Fibroblast of lung (primary cell): ENCODE data around the gene FXYD1. TPM values are rescaled to one million over a fixed set of nuclear protein-coding genes. Genes with fewer than 3 reads are reported as not detected.

ENCODE experiments used
- DNase-seq, 2 donors: peaks; one replicate each; pipeline versions ENCODE4 v3.0.0 to v3.0.0-alpha.2; 2010; ENCODE audit warnings: low read depth in 2 of 2
- H2AFZ ChIP-seq: 2 replicates; pipeline ENCODE4 v1.5.1; 2012; ENCODE audit warnings: low read length, control low read depth, inconsistent platforms
- H3K27ac ChIP-seq: 2 replicates; pipeline ENCODE4 v1.5.1; 2011; ENCODE audit warnings: low read length, control low read depth; ENCODE audit not compliant: insufficient read depth
- H3K27me3 ChIP-seq: 2 replicates; pipeline ENCODE4 v1.5.1; 2011; ENCODE audit warnings: mild to moderate bottlenecking, low read length; ENCODE audit not compliant: control insufficient read depth, insufficient read depth
- H3K36me3 ChIP-seq: 2 replicates; pipeline ENCODE4 v1.5.1; 2011; ENCODE audit warnings: low read length; ENCODE audit not compliant: control insufficient read depth, insufficient read depth
- H3K4me1 ChIP-seq: 2 replicates; pipeline ENCODE4 v1.5.1; 2011; ENCODE audit warnings: low read length; ENCODE audit not compliant: control insufficient read depth, insufficient read depth; ENCODE audit errors: extremely low read depth
- H3K4me2 ChIP-seq: 2 replicates; pipeline ENCODE4 v1.5.1; 2011; ENCODE audit warnings: low read length, control low read depth; ENCODE audit not compliant: insufficient read depth; ENCODE audit errors: extremely low read depth
- H3K4me3 ChIP-seq, 4 experiments: fragments of 200-600 bp in 1 of 4; sonication (generic) in 1 of 4; replicated peaks in 1 of 4; 2 replicates each; pipeline ENCODE4 v1.5.1; 2011 to 2016; ENCODE audit warnings: low read length in 4 of 4, low read depth in 3 of 4, mild to moderate bottlenecking in 3 of 4, control low read depth in 2 of 4, inconsistent platforms in 1 of 4, mixed read lengths in 1 of 4; ENCODE audit not compliant: insufficient read depth in 1 of 4; ENCODE audit errors: control extremely low read depth in 1 of 4
- H3K79me2 ChIP-seq: 2 replicates; pipeline ENCODE4 v1.5.1; 2012; ENCODE audit warnings: mild to moderate bottlenecking, low read length, inconsistent platforms; ENCODE audit not compliant: control insufficient read depth, insufficient read depth
- H3K9ac ChIP-seq: 2 replicates; pipeline ENCODE4 v1.5.1; 2011; ENCODE audit warnings: mild to moderate bottlenecking, low read length, control low read depth; ENCODE audit not compliant: insufficient read depth
- H3K9me3 ChIP-seq: 2 replicates; pipeline ENCODE4 v1.5.1; 2012; ENCODE audit warnings: low read depth, low read length; ENCODE audit not compliant: control insufficient read depth, insufficient read depth
- H4K20me1 ChIP-seq: 2 replicates; pipeline ENCODE4 v1.5.1; 2011; ENCODE audit warnings: low read length; ENCODE audit not compliant: control insufficient read depth, insufficient read depth; ENCODE audit errors: extremely low read depth
- EZH2 ChIP-seq: IDR thresholded peaks from 2 replicates; pipeline ENCODE4 v1.5.1; 2012; ENCODE audit warnings: low read length, control low read depth, mild to moderate bottlenecking; ENCODE audit errors: missing control alignments
- polyA plus RNA-seq, 2 donors: library from polyadenylated mRNA; depleted of rRNA in 1 of 2; stranded (reverse) in 1 of 2; unstranded in 1 of 2; fragments of >200 nt; gene quantifications; 2 replicates each; pipeline ENCODE4 v1.2.1, GENCODE V29; 2011 to 2012; ENCODE audit warnings: missing spikeins in 1 of 2
- total RNA-seq: library from RNA; depleted of rRNA; stranded (reverse); fragments of >200 nt; gene quantifications from 2 replicates; pipeline ENCODE4 v1.2.1, GENCODE V29; 2014
- TF ChIP-seq, protein P1 (sequence below), 2 donors: IDR thresholded peaks in 1 of 2; conservative IDR thresholded peaks in 1 of 2; 1 replicate in 1 of 2; 2 replicates in 1 of 2; pipeline ENCODE4 v1.5.1; 2011 to 2012; ENCODE audit warnings: low read length in 2 of 2, control low read depth in 1 of 2, inconsistent platforms in 1 of 2, low read depth in 1 of 2, mild to moderate bottlenecking in 1 of 2

Gene FXYD1
- total and polyA plus RNA-seq, 2 donors (not counting 1 experiment from before 2014, with no cell fraction given), result 4.5 to 7.5 TPM

GRCh38 chr19:35105411-35106290 lies 33.0 kb upstream of the FXYD1 start:
- Histone ChIP-seq H3K9me3 (no peaks in the 10 kb centered on the region), H2AFZ (no peak overlapping the region), H3K27me3 (no peaks in the 10 kb centered on the region), H3K36me3 (no peaks in the 10 kb centered on the region), H4K20me1 (no peaks in the 10 kb centered on the region), H3K79me2 (no peaks in the 10 kb centered on the region), H3K27ac (no peak overlapping the region), H3K9ac (no peak overlapping the region), H3K4me3 (no peak overlapping the region), H3K4me2 (no peak overlapping the region), H3K4me1 (no peaks in the 10 kb centered on the region)
- no peak for TF ChIP-seq EZH2
- TF ChIP-seq, protein P1, sequence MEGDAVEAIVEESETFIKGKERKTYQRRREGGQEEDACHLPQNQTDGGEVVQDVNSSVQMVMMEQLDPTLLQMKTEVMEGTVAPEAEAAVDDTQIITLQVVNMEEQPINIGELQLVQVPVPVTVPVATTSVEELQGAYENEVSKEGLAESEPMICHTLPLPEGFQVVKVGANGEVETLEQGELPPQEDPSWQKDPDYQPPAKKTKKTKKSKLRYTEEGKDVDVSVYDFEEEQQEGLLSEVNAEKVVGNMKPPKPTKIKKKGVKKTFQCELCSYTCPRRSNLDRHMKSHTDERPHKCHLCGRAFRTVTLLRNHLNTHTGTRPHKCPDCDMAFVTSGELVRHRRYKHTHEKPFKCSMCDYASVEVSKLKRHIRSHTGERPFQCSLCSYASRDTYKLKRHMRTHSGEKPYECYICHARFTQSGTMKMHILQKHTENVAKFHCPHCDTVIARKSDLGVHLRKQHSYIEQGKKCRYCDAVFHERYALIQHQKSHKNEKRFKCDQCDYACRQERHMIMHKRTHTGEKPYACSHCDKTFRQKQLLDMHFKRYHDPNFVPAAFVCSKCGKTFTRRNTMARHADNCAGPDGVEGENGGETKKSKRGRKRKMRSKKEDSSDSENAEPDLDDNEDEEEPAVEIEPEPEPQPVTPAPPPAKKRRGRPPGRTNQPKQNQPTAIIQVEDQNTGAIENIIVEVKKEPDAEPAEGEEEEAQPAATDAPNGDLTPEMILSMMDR (conservative IDR thresholded peaks at IDR 0.05 in 1 of 2, IDR thresholded peaks at IDR 0.05 in 1 of 2; ENCODE audit: low read depth in 1 of 2, low read length in 2 of 2), result no peak
- no peak for DNase-seq

DNA sequence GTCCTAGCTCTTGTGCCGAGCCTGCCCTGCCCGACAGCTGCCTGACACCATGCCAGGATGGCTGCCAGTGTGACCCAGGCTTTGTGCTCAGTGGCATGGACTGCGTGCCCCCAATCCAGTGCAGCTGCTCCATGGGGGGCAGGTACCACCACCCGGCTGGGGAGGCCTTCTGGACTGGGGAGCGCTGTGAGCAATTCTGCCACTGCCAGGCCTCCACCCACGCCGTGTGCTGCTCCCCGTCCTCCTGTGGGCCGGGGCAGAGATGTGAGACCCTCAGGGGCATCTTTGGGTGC lies 32.4 kb upstream of the FXYD1 start:
- no peaks in the 10 kb centered on the region for H3K9me3 ChIP-seq

DNA sequence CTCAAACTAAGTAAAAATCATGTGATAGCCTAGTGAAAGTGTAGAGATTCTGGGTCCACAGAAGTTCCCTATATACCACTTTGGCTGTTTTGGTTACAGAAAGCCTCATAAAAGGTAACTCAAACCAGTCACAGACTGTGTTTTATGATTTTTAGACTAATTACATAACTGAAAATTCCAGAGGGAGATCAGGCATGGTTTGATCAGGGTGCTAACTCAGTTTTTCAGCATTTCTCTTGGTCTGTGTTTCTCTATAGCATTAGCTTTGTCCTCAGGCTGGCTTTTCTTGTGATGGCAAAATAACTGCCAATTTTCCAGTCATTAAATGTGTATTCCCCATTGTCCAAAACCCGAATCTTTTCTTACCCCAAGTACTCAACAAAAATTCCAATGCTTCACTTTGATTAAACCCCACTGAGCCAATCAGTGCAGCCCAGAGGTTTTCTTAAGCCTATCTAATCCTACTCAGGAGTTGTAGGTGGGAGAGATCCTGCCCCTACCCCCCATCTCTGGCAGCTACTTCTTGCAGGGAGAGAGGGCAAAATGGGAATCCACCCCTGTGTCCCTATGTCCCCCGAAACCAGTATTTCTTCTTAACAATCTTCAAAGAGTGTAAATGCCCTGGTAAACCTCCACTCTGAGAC lies 31.6 kb upstream of the FXYD1 start:
- H3K27ac ChIP-seq, result no peak overlapping the region
- no peak overlapping the region for H3K4me3 ChIP-seq
- no peak overlapping the region for H3K9ac ChIP-seq
- DNase-seq, result no peak
- H3K4me2 ChIP-seq, result no peak overlapping the region
- no peaks in the 10 kb centered on the region for H3K79me2 ChIP-seq
- no peaks in the 10 kb centered on the region for H3K36me3 ChIP-seq
- H4K20me1 ChIP-seq, result no peaks in the 10 kb centered on the region
- H2AFZ ChIP-seq, result no peak overlapping the region
- TF ChIP-seq, protein P1 (conservative IDR thresholded peaks at IDR 0.05 in 1 of 2, IDR thresholded peaks at IDR 0.05 in 1 of 2; ENCODE audit: low read depth in 1 of 2, low read length in 2 of 2), result no peak
- TF ChIP-seq EZH2, result no peak
- H3K27me3 ChIP-seq, result no peaks in the 10 kb centered on the region
- no peaks in the 10 kb centered on the region for H3K9me3 ChIP-seq
- H3K4me1 ChIP-seq, result no peaks in the 10 kb centered on the region

More for the DNA sequence above, 32.4 kb upstream of the FXYD1 start:
- no peak overlapping the region for H3K4me3 ChIP-seq
- TF ChIP-seq, protein P1 (conservative IDR thresholded peaks at IDR 0.05 in 1 of 2, IDR thresholded peaks at IDR 0.05 in 1 of 2; ENCODE audit: low read depth in 1 of 2, low read length in 2 of 2), result no peak
- no peak for TF ChIP-seq EZH2
- no peaks in the 10 kb centered on the region for H3K36me3 ChIP-seq
- no peaks in the 10 kb centered on the region for H3K27me3 ChIP-seq
- no peak overlapping the region for H3K4me2 ChIP-seq
- no peaks in the 10 kb centered on the region for H3K79me2 ChIP-seq
- H3K4me1 ChIP-seq, result no peaks in the 10 kb centered on the region
- no peak overlapping the region for H3K27ac ChIP-seq
- no peak for DNase-seq
- no peaks in the 10 kb centered on the region for H4K20me1 ChIP-seq
- no peak overlapping the region for H3K9ac ChIP-seq
- no peak overlapping the region for H2AFZ ChIP-seq
